ENCODE data around the gene SMAP1. TPM values are rescaled to one million over a fixed set of nuclear protein-coding genes. Genes with fewer than 3 reads are reported as not detected.

Gene SMAP1
- total and polyA plus RNA-seq, 9 of the 15 experiments (the other 6 are each of a cell fraction or from before 2014, with no cell fraction given), result 11.4 to 26.4 (median 15.5) TPM

GRCh38 chr6:70667711-70668498 lies at the start of gene SMAP1 (continued):
- TF ChIP-seq, protein P1, sequence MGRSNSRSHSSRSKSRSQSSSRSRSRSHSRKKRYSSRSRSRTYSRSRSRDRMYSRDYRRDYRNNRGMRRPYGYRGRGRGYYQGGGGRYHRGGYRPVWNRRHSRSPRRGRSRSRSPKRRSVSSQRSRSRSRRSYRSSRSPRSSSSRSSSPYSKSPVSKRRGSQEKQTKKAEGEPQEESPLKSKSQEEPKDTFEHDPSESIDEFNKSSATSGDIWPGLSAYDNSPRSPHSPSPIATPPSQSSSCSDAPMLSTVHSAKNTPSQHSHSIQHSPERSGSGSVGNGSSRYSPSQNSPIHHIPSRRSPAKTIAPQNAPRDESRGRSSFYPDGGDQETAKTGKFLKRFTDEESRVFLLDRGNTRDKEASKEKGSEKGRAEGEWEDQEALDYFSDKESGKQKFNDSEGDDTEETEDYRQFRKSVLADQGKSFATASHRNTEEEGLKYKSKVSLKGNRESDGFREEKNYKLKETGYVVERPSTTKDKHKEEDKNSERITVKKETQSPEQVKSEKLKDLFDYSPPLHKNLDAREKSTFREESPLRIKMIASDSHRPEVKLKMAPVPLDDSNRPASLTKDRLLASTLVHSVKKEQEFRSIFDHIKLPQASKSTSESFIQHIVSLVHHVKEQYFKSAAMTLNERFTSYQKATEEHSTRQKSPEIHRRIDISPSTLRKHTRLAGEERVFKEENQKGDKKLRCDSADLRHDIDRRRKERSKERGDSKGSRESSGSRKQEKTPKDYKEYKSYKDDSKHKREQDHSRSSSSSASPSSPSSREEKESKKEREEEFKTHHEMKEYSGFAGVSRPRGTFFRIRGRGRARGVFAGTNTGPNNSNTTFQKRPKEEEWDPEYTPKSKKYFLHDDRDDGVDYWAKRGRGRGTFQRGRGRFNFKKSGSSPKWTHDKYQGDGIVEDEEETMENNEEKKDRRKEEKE (IDR thresholded peaks at IDR 0.05; ENCODE audit: borderline replicate concordance in 1 of 2, control insufficient read depth in 1 of 2, low read depth in 2 of 2, low read length in 1 of 2), result no peak
- TF ChIP-seq, protein P2, sequence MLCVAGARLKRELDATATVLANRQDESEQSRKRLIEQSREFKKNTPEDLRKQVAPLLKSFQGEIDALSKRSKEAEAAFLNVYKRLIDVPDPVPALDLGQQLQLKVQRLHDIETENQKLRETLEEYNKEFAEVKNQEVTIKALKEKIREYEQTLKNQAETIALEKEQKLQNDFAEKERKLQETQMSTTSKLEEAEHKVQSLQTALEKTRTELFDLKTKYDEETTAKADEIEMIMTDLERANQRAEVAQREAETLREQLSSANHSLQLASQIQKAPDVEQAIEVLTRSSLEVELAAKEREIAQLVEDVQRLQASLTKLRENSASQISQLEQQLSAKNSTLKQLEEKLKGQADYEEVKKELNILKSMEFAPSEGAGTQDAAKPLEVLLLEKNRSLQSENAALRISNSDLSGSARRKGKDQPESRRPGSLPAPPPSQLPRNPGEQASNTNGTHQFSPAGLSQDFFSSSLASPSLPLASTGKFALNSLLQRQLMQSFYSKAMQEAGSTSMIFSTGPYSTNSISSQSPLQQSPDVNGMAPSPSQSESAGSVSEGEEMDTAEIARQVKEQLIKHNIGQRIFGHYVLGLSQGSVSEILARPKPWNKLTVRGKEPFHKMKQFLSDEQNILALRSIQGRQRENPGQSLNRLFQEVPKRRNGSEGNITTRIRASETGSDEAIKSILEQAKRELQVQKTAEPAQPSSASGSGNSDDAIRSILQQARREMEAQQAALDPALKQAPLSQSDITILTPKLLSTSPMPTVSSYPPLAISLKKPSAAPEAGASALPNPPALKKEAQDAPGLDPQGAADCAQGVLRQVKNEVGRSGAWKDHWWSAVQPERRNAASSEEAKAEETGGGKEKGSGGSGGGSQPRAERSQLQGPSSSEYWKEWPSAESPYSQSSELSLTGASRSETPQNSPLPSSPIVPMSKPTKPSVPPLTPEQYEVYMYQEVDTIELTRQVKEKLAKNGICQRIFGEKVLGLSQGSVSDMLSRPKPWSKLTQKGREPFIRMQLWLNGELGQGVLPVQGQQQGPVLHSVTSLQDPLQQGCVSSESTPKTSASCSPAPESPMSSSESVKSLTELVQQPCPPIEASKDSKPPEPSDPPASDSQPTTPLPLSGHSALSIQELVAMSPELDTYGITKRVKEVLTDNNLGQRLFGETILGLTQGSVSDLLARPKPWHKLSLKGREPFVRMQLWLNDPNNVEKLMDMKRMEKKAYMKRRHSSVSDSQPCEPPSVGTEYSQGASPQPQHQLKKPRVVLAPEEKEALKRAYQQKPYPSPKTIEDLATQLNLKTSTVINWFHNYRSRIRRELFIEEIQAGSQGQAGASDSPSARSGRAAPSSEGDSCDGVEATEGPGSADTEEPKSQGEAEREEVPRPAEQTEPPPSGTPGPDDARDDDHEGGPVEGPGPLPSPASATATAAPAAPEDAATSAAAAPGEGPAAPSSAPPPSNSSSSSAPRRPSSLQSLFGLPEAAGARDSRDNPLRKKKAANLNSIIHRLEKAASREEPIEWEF (CRISPR knock-in tag; IDR thresholded peaks at IDR 0.05), result no peak
- peak; percentile 75 for TF ChIP-seq U2AF1 (optimal IDR thresholded peaks at IDR 0.05; ENCODE audit: low read depth, low read length)
- TF ChIP-seq ATF1 (CRISPR knock-in tag; IDR thresholded peaks at IDR 0.05), result no peak
- TF ChIP-seq ATF1 (tag; IDR thresholded peaks at IDR 0.05), result peak; percentile 77
- no peak for TF ChIP-seq BRF2 (IDR thresholded peaks at IDR 0.05; ENCODE audit: borderline replicate concordance, insufficient read depth, insufficient read length)
- TF ChIP-seq THAP12 (CRISPR knock-in tag; IDR thresholded peaks at IDR 0.05), result peak; percentile 47; the same call in 1 of the 2 replicates
- TF ChIP-seq, protein P3, sequence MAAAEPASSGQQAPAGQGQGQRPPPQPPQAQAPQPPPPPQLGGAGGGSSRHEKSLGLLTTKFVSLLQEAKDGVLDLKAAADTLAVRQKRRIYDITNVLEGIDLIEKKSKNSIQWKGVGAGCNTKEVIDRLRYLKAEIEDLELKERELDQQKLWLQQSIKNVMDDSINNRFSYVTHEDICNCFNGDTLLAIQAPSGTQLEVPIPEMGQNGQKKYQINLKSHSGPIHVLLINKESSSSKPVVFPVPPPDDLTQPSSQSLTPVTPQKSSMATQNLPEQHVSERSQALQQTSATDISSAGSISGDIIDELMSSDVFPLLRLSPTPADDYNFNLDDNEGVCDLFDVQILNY (CRISPR knock-in tag; IDR thresholded peaks at IDR 0.05), result 0 out of 2 replicates have a peak, but pooled peaks have one; percentile 42

Measured in K562 (cell line).